Measurements from ENCODE around the gene EGFL7. TPM values are rescaled to one million over a fixed set of nuclear protein-coding genes. Genes with fewer than 3 reads are reported as not detected.

Gene EGFL7
- total RNA-seq, 1 experiment from 2014 or later: 53.1 TPM

DNA sequence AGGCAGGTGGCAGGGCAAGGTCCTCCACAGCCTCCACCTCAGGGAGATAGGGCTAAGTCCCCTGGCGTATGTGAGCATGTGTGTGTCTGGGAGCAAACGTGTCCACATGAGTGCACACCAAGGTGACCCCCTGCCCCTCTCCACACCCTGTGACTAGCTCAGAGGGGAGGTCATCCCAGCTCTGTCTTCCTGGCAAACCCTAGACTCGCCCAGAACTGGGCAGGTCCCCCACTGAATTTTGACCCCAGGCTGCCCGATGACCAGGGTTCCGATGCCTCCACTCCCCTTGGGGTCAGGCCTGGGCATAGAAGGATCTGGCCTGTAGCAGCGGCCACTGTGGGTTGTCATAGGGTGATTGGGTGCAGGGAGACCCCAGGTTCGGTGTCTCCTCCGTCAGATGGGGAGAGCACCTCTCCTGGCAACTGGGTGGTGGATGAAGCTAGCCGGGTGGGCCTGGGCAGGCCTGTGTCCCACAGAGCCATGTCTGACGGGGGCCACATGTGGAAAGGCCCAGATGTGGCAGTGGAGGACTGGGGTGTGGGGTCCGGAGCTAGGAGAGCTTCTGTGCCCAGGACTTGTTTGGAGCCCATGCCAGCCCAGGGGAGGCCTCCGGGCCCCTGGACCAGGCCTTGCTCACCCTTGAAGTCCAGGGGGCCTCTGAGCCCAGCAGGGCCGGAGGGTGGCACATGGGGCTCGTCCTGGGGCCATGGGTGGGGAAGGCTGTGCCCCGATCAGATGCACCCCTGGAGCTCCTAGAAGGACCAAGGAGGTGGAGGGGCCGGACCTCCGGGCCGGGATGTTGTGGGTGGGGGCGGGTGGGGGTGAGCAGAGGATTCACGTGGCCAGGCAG is 55.9 kb downstream of the EGFL7 start:
- 0 out of 2 replicates have a peak, but pooled peaks cover 4% of the 10 kb centered on the region for H3K36me3 ChIP-seq (ENCODE audit: low read depth)
- peaks cover 4% of the 10 kb centered on the region; the same call in 1 of the 2 replicates for H3K4me1 ChIP-seq (replicated peaks; ENCODE audit: insufficient read depth)
- no peak overlapping the region for H2AFZ ChIP-seq
- no peaks in the 10 kb centered on the region for H3K9me2 ChIP-seq (ENCODE audit: insufficient read depth)
- no peaks in the 10 kb centered on the region for H3K9me3 ChIP-seq (ENCODE audit: insufficient read depth, low read depth)
- no peaks in the 10 kb centered on the region for H3K27me3 ChIP-seq (ENCODE audit: insufficient read depth, low read depth)
- H3K79me2 ChIP-seq (ENCODE audit: low read depth): peaks cover 6% of the 10 kb centered on the region; the same call in 1 of the 2 replicates
- CTCF ChIA-PET: interaction anchor here (0.6 kb wide), 2 partner anchors 16 to 172 kb away, joined by 4 to 6 read pairs; partner anchors contain the start of gene NOTCH1
- BruUV-seq (replicated peaks): no TSS peak
- H3F3A ChIP-seq (ENCODE audit: insufficient read depth, low read depth): peaks cover 35% of the 10 kb centered on the region
- H3K4me2 ChIP-seq: no peak overlapping the region
- POLR2A ChIA-PET (ENCODE audit: unreplicated experiment): no interaction called here
- H3K4me3 ChIP-seq: no peak overlapping the region
- intact Hi-C loops (cut with micrococcal nuclease; ENCODE audit: unreplicated experiment): no loop called here
- no peak overlapping the region for H3K27ac ChIP-seq
- DNase-seq: no peak
- TF ChIP-seq, protein P1, sequence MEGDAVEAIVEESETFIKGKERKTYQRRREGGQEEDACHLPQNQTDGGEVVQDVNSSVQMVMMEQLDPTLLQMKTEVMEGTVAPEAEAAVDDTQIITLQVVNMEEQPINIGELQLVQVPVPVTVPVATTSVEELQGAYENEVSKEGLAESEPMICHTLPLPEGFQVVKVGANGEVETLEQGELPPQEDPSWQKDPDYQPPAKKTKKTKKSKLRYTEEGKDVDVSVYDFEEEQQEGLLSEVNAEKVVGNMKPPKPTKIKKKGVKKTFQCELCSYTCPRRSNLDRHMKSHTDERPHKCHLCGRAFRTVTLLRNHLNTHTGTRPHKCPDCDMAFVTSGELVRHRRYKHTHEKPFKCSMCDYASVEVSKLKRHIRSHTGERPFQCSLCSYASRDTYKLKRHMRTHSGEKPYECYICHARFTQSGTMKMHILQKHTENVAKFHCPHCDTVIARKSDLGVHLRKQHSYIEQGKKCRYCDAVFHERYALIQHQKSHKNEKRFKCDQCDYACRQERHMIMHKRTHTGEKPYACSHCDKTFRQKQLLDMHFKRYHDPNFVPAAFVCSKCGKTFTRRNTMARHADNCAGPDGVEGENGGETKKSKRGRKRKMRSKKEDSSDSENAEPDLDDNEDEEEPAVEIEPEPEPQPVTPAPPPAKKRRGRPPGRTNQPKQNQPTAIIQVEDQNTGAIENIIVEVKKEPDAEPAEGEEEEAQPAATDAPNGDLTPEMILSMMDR (conservative IDR thresholded peaks at IDR 0.05): no peak
- no peak for TF ChIP-seq EZH2 (IDR thresholded peaks at IDR 0.05; ENCODE audit: low read depth)
- H4K20me1 ChIP-seq (ENCODE audit: insufficient read depth): peaks cover 33% of the 10 kb centered on the region

DNA sequence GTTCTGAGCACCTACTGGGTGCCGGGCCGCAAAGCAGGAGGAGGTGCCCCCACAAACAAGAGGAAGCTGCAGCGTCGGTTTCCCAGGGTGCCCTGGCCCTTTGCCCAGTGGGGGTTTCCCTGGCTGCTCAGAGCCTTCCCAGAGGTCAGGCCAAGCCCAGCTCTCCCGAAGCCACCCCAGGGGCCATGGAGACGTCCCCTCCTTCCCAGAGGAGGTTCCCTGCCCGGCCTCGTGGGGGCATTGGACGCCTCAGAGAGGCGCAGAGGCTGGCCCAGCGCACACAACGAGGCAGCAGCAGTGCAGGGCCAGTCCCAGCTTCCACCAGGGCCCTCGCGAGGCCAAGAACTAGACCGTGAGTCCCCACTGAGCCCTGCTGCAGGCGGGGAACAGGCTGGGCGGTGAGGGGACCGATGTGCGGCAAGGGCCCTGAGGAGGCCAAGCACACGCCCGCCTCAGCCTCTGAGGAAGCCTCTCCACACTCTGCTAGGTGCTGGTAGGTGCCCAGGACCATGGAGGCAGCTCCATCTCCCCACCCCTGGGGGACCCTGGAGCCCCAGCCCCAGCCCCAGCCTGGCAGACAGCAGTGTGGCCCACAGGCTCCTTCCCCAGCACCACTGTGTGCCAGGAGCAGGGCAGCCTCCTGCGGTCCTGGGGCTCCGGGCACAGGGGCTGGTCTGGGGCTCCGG is 56.6 kb downstream of the EGFL7 start:
- no peaks in the 10 kb centered on the region for H3K4me1 ChIP-seq (replicated peaks; ENCODE audit: insufficient read depth)
- TF ChIP-seq, protein P1 (conservative IDR thresholded peaks at IDR 0.05): no peak
- TF ChIP-seq EZH2 (IDR thresholded peaks at IDR 0.05; ENCODE audit: low read depth): no peak
- peaks cover 2% of the 10 kb centered on the region for H3K79me2 ChIP-seq (ENCODE audit: low read depth)
- H3K36me3 ChIP-seq (ENCODE audit: low read depth): peaks cover 12% of the 10 kb centered on the region
- no peaks in the 10 kb centered on the region for H3K9me2 ChIP-seq (ENCODE audit: insufficient read depth)
- H2AFZ ChIP-seq: no peak overlapping the region
- no peak for DNase-seq
- peaks cover 41% of the 10 kb centered on the region for H4K20me1 ChIP-seq (ENCODE audit: insufficient read depth)
- intact Hi-C loops (cut with micrococcal nuclease; ENCODE audit: unreplicated experiment): no loop called here
- H3K9me3 ChIP-seq (ENCODE audit: insufficient read depth, low read depth): no peaks in the 10 kb centered on the region
- peaks cover 42% of the 10 kb centered on the region for H3F3A ChIP-seq (ENCODE audit: insufficient read depth, low read depth)
- BruUV-seq (replicated peaks): no TSS peak
- POLR2A ChIA-PET (ENCODE audit: unreplicated experiment): no interaction called here
- no peak overlapping the region for H3K4me3 ChIP-seq
- H3K27ac ChIP-seq: no peak overlapping the region
- CTCF ChIA-PET: interaction anchor here (0.6 kb wide), 1 partner anchor 16 kb away, joined by 4 read pairs; no protein-coding TSS in a partner anchor
- H3K4me2 ChIP-seq: no peak overlapping the region
- no peaks in the 10 kb centered on the region for H3K27me3 ChIP-seq (ENCODE audit: insufficient read depth, low read depth)

DNA sequence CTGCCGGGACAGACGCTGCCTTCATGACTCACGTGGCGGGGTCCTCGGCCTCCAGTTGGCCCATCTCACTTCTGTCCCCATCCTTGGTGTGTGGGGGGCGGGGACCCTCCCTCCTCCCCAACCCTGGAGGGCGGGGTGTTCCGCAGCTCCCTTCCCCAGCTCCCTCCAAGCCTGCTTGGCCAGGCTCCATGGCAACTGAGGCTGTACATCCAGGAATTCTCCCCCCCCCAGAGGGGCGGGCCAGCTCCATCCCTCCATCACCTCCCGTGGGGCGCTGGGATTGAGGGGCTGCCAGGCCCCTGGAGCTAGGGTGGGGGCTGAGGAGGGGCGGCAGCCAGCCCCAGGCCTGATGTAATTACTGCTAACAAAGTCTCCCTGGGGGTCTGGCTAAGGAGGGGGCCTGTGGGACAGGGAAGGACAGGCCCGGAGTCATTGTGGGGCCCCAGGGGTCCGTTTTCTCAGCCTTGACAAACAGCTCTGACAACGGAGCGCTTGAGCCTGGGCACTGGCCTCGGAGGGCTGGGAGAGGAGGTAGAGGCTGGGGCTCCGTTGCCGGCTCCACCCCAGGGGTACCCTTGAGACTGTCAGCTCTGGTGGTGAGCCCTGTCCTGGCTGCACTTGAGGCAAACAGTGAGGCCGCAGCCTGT is 57.7 kb downstream of the EGFL7 start:
- no peaks in the 10 kb centered on the region for H3K9me3 ChIP-seq (ENCODE audit: insufficient read depth, low read depth)
- H4K20me1 ChIP-seq (ENCODE audit: insufficient read depth): peaks cover 51% of the 10 kb centered on the region
- peaks cover 13% of the 10 kb centered on the region for H3K79me2 ChIP-seq (ENCODE audit: low read depth)
- no peaks in the 10 kb centered on the region for H3K27me3 ChIP-seq (ENCODE audit: insufficient read depth, low read depth)
- TF ChIP-seq, protein P1 (conservative IDR thresholded peaks at IDR 0.05): no peak
- no peak for TF ChIP-seq EZH2 (IDR thresholded peaks at IDR 0.05; ENCODE audit: low read depth)
- no peak overlapping the region for H3K4me2 ChIP-seq
- POLR2A ChIA-PET (ENCODE audit: unreplicated experiment): no interaction called here
- H3K4me3 ChIP-seq: no peak overlapping the region
- no peak for DNase-seq
- CTCF ChIA-PET: interaction anchor here (0.8 kb wide), 1 partner anchor 27 kb away, joined by 3 read pairs; no protein-coding TSS in a partner anchor
- H3K36me3 ChIP-seq (ENCODE audit: low read depth): peaks cover 20% of the 10 kb centered on the region
- H2AFZ ChIP-seq: no peak overlapping the region
- H3K27ac ChIP-seq: no peak overlapping the region
- H3F3A ChIP-seq (ENCODE audit: insufficient read depth, low read depth): peaks cover 53% of the 10 kb centered on the region
- H3K9me2 ChIP-seq (ENCODE audit: insufficient read depth): no peaks in the 10 kb centered on the region
- peaks cover 2% of the 10 kb centered on the region for H3K4me1 ChIP-seq (replicated peaks; ENCODE audit: insufficient read depth)
- intact Hi-C loops (cut with micrococcal nuclease; ENCODE audit: unreplicated experiment): loop anchor here (10.0 kb wide), 1 partner anchor 46 kb away; no protein-coding TSS in a partner anchor
- BruUV-seq (replicated peaks): no TSS peak
